GM19468 (cell line): ENCODE results near the gene MARCO.
"Not testable (repeated sequence)": the region's sequence is repeated elsewhere in the genome, so short reads cannot be mapped to it uniquely, and the experiment has no call there.

Experiments
- ATAC-seq: cut with Tn5 transposase; IDR thresholded peaks from one replicate; pipeline ENCODE4 v1.9.1; 2021; ENCODE audit warnings: mild to moderate bottlenecking, moderate library complexity, moderate number of reproducible peaks; ENCODE audit not compliant: unreplicated experiment; ENCODE audit errors: extremely low read depth

Gene MARCO

GRCh38 chr2:119026890-119027289 lies 84.9 kb downstream of the MARCO start:
- ATAC-seq: no peak

GRCh38 chr2:119028327-119029174 lies 86.6 kb downstream of the MARCO start:
- ATAC-seq: no peak

GRCh38 chr2:119029297-119029696 lies 87.3 kb downstream of the MARCO start:
- ATAC-seq: no peak

GRCh38 chr2:119037922-119038321 lies 95.9 kb downstream of the MARCO start:
- ATAC-seq: not testable (repeated sequence)

- no peak for ATAC-seq
Observed at GRCh38 chr2:119040730-119041129, 98.7 kb downstream of the MARCO start.
